Stimulated activated CD8-positive, alpha-beta memory T cell treated with anti-CD3 and anti-CD28 coated beads, Interleukin-2, amount 100 ng/mL, for 1 hour (primary cell): ENCODE results near the gene BTG1.
A peak's percentile ranks its signal among the peaks of the same experiment; 100 is the strongest.
"Not testable (repeated sequence)": the region's sequence is repeated elsewhere in the genome, so short reads cannot be mapped to it uniquely, and the experiment has no call there.

Experiments
- DNase-seq, 2 donors: peaks; one replicate each; pipeline ENCODE4 v3.0.0-alpha.2; 2020; ENCODE audit warnings: low read depth in 2 of 2

Gene BTG1

GRCh38 chr12:92149563-92149962 lies 3.9 kb upstream of the BTG1 start:
- DNase-seq: no peak

- no peak for DNase-seq
These were observed 1.8 kb upstream of the BTG1 start for GRCh38 chr12:92147491-92147890.

GRCh38 chr12:92146497-92147224 lies 1.0 kb upstream of the BTG1 start:
- DNase-seq: no peak

GRCh38 chr12:92145481-92145730 lies 240 bp downstream of the BTG1 start:
- no peak for DNase-seq

- peak; percentile 21 to 26 for DNase-seq
These were observed 790 bp downstream of the BTG1 start for GRCh38 chr12:92144631-92145480.

GRCh38 chr12:92143686-92144630 lies 1.7 kb downstream of the BTG1 start:
- peak; percentile 42 to 43 for DNase-seq

- DNase-seq: no peak
These were observed 2.4 kb downstream of the BTG1 start for GRCh38 chr12:92143258-92143657.

- no peak for DNase-seq
These were observed 3.3 kb downstream of the BTG1 start for GRCh38 chr12:92142251-92142926.

- DNase-seq: no peak
These were observed 4.0 kb downstream of the BTG1 start for GRCh38 chr12:92141591-92142121.

- DNase-seq: no peak
These were observed 4.6 kb downstream of the BTG1 start for GRCh38 chr12:92140896-92141536.

GRCh38 chr12:92140156-92140555 lies 5.5 kb downstream of the BTG1 start:
- no peak for DNase-seq

- DNase-seq: no peak
These were observed 6.0 kb downstream of the BTG1 start for GRCh38 chr12:92139634-92140150.

- no peak for DNase-seq
These were observed 7.0 kb downstream of the BTG1 start for GRCh38 chr12:92138626-92139025.

GRCh38 chr12:92138144-92138543 lies 7.5 kb downstream of the BTG1 start:
- no peak for DNase-seq

GRCh38 chr12:92136965-92137721 lies 8.5 kb downstream of the BTG1 start:
- no peak for DNase-seq

- DNase-seq: no peak
These were observed 9.5 kb downstream of the BTG1 start for GRCh38 chr12:92136026-92136730.

GRCh38 chr12:92135541-92135940 lies 10.1 kb downstream of the BTG1 start:
- DNase-seq: not testable (repeated sequence)

- DNase-seq: no peak
These were observed 10.9 kb downstream of the BTG1 start for GRCh38 chr12:92134638-92135274.
